ENCODE data around the gene ADSS1. TPM values are rescaled to one million over a fixed set of nuclear protein-coding genes. Genes with fewer than 3 reads are reported as not detected.
"Not testable (repeated sequence)": the region's sequence is repeated elsewhere in the genome, so short reads cannot be mapped to it uniquely, and the experiment has no call there.

Gene ADSS1
- total and polyA plus RNA-seq, 4 donors, result 5.3 to 20.8 (median 14.1) TPM

GRCh38 chr14:104724981-104725771 is 1.1 kb downstream of the ADSS1 start:
- Histone ChIP-seq H3K27ac (ENCODE audit: low read depth, low read length) (no peak overlapping the region), H3K27me3 (ENCODE audit: control insufficient read depth, insufficient read depth, low read length) (peaks cover 3% of the 10 kb centered on the region), H3K9me3 (ENCODE audit: control insufficient read depth, insufficient read depth, low read length) (no peaks in the 10 kb centered on the region), H3K36me3 (ENCODE audit: control insufficient read depth, insufficient read depth, low read length) (peaks cover 12% of the 10 kb centered on the region), H3K4me3 (ENCODE audit: low read depth, low read length) (peak overlapping the region; percentile 36), H3K4me1 (ENCODE audit: control insufficient read depth, insufficient read depth, low read length) (peaks cover 29% of the 10 kb centered on the region)
- DNase-seq (ENCODE audit: low read depth in 4 of 6, low spot score in 6 of 6), result peak in 2 of 6 donors; percentile 50 to 60
- WGBS (ENCODE audit: insufficient coverage), result 21% methylated on average over 24 of the region's 24 CpGs

- H3K27me3 ChIP-seq (ENCODE audit: control insufficient read depth, insufficient read depth, low read length), result peaks cover 3% of the 10 kb centered on the region
- no peak overlapping the region for H3K4me3 ChIP-seq (ENCODE audit: low read depth, low read length)
- no peak for DNase-seq (ENCODE audit: low read depth in 4 of 6, low spot score in 6 of 6)
- peaks cover 12% of the 10 kb centered on the region for H3K36me3 ChIP-seq (ENCODE audit: control insufficient read depth, insufficient read depth, low read length)
- H3K9me3 ChIP-seq (ENCODE audit: control insufficient read depth, insufficient read depth, low read length), result no peaks in the 10 kb centered on the region
- no peak overlapping the region for H3K27ac ChIP-seq (ENCODE audit: low read depth, low read length)
- WGBS (ENCODE audit: insufficient coverage), result 76% methylated on average over 19 of the region's 25 CpGs
- H3K4me1 ChIP-seq (ENCODE audit: control insufficient read depth, insufficient read depth, low read length), result peaks cover 29% of the 10 kb centered on the region
Observed at GRCh38 chr14:104725772-104726548, 1.9 kb downstream of the ADSS1 start.

GRCh38 chr14:104726600-104727451 is 2.8 kb downstream of the ADSS1 start:
- Histone ChIP-seq H3K9me3 (ENCODE audit: control insufficient read depth, insufficient read depth, low read length) (no peaks in the 10 kb centered on the region), H3K27me3 (ENCODE audit: control insufficient read depth, insufficient read depth, low read length) (peaks cover 3% of the 10 kb centered on the region), H3K27ac (ENCODE audit: low read depth, low read length) (no peak overlapping the region), H3K36me3 (ENCODE audit: control insufficient read depth, insufficient read depth, low read length) (peaks cover 8% of the 10 kb centered on the region), H3K4me1 (ENCODE audit: control insufficient read depth, insufficient read depth, low read length) (peaks cover 29% of the 10 kb centered on the region), H3K4me3 (ENCODE audit: low read depth, low read length) (no peak overlapping the region)
- no peak for DNase-seq (ENCODE audit: low read depth in 4 of 6, low spot score in 6 of 6)
- 73% methylated on average over 21 of the region's 21 CpGs for WGBS (ENCODE audit: insufficient coverage)

GRCh38 chr14:104728631-104729030 is 4.6 kb downstream of the ADSS1 start:
- no peak for DNase-seq (ENCODE audit: low read depth in 4 of 6, low spot score in 6 of 6)
- no peaks in the 10 kb centered on the region for H3K27me3 ChIP-seq (ENCODE audit: control insufficient read depth, insufficient read depth, low read length)
- peaks cover 23% of the 10 kb centered on the region for H3K4me1 ChIP-seq (ENCODE audit: control insufficient read depth, insufficient read depth, low read length)
- no peaks in the 10 kb centered on the region for H3K9me3 ChIP-seq (ENCODE audit: control insufficient read depth, insufficient read depth, low read length)
- H3K4me3 ChIP-seq (ENCODE audit: low read depth, low read length), result no peak overlapping the region
- no peak overlapping the region for H3K27ac ChIP-seq (ENCODE audit: low read depth, low read length)
- H3K36me3 ChIP-seq (ENCODE audit: control insufficient read depth, insufficient read depth, low read length), result peaks cover 5% of the 10 kb centered on the region
- 86% methylated on average over 17 of the region's 17 CpGs for WGBS (ENCODE audit: insufficient coverage)

GRCh38 chr14:104729176-104729834 is 5.3 kb downstream of the ADSS1 start:
- H3K27ac ChIP-seq (ENCODE audit: low read depth, low read length); H3K36me3 ChIP-seq (ENCODE audit: control insufficient read depth, insufficient read depth, low read length); DNase-seq (ENCODE audit: low read depth in 4 of 6, low spot score in 6 of 6); H3K27me3 ChIP-seq (ENCODE audit: control insufficient read depth, insufficient read depth, low read length); H3K9me3 ChIP-seq (ENCODE audit: control insufficient read depth, insufficient read depth, low read length); H3K4me3 ChIP-seq (ENCODE audit: low read depth, low read length): not testable (repeated sequence)
- 89% methylated on average over 13 of the region's 73 CpGs for WGBS (ENCODE audit: insufficient coverage)
- peaks cover 19% of the 10 kb centered on the region for H3K4me1 ChIP-seq (ENCODE audit: control insufficient read depth, insufficient read depth, low read length)

- H3K27ac ChIP-seq (ENCODE audit: low read depth, low read length), result no peak overlapping the region
- H3K36me3 ChIP-seq (ENCODE audit: control insufficient read depth, insufficient read depth, low read length), result peaks cover 5% of the 10 kb centered on the region
- DNase-seq (ENCODE audit: low read depth in 4 of 6, low spot score in 6 of 6), result no peak
- no peaks in the 10 kb centered on the region for H3K9me3 ChIP-seq (ENCODE audit: control insufficient read depth, insufficient read depth, low read length)
- no peaks in the 10 kb centered on the region for H3K27me3 ChIP-seq (ENCODE audit: control insufficient read depth, insufficient read depth, low read length)
- WGBS (ENCODE audit: insufficient coverage), result 83% methylated on average over 4 of the region's 16 CpGs
- no peak overlapping the region for H3K4me3 ChIP-seq (ENCODE audit: low read depth, low read length)
- peaks cover 14% of the 10 kb centered on the region for H3K4me1 ChIP-seq (ENCODE audit: control insufficient read depth, insufficient read depth, low read length)
Observed at GRCh38 chr14:104729835-104730181, 5.8 kb downstream of the ADSS1 start.

GRCh38 chr14:104730487-104730886 is 6.5 kb downstream of the ADSS1 start:
- 76% methylated on average over 5 of the region's 5 CpGs for WGBS (ENCODE audit: insufficient coverage)
- H3K4me1 ChIP-seq (ENCODE audit: control insufficient read depth, insufficient read depth, low read length), result peaks cover 12% of the 10 kb centered on the region
- no peaks in the 10 kb centered on the region for H3K27me3 ChIP-seq (ENCODE audit: control insufficient read depth, insufficient read depth, low read length)
- H3K9me3 ChIP-seq (ENCODE audit: control insufficient read depth, insufficient read depth, low read length), result no peaks in the 10 kb centered on the region
- peaks cover 5% of the 10 kb centered on the region for H3K36me3 ChIP-seq (ENCODE audit: control insufficient read depth, insufficient read depth, low read length)
- no peak for DNase-seq (ENCODE audit: low read depth in 4 of 6, low spot score in 6 of 6)
- H3K27ac ChIP-seq (ENCODE audit: low read depth, low read length), result no peak overlapping the region
- H3K4me3 ChIP-seq (ENCODE audit: low read depth, low read length), result no peak overlapping the region

GRCh38 chr14:104731320-104732294 is 7.6 kb downstream of the ADSS1 start:
- no peaks in the 10 kb centered on the region for H3K27me3 ChIP-seq (ENCODE audit: control insufficient read depth, insufficient read depth, low read length)
- no peak overlapping the region for H3K4me3 ChIP-seq (ENCODE audit: low read depth, low read length)
- peaks cover 17% of the 10 kb centered on the region for H3K4me1 ChIP-seq (ENCODE audit: control insufficient read depth, insufficient read depth, low read length)
- H3K36me3 ChIP-seq (ENCODE audit: control insufficient read depth, insufficient read depth, low read length), result peaks cover 2% of the 10 kb centered on the region
- no peaks in the 10 kb centered on the region for H3K9me3 ChIP-seq (ENCODE audit: control insufficient read depth, insufficient read depth, low read length)
- H3K27ac ChIP-seq (ENCODE audit: low read depth, low read length), result no peak overlapping the region
- WGBS (ENCODE audit: insufficient coverage), result 82% methylated on average over 18 of the region's 18 CpGs
- no peak for DNase-seq (ENCODE audit: low read depth in 4 of 6, low spot score in 6 of 6)

Data from spinal cord (tissue), 10 donors.